H1 (cell line): ENCODE data around the gene SEMA4F. TPM values are rescaled to one million over a fixed set of nuclear protein-coding genes. Genes with fewer than 3 reads are reported as not detected.
A peak's percentile ranks its signal among the peaks of the same experiment; 100 is the strongest.

Experiments
- CTCF ChIA-PET: fragments of 300-600 bp; sonication (Branson Sonifier 250); formaldehyde crosslinking; loops from one replicate; lab custom pipeline; 2021; ENCODE audit not compliant: partially characterized antibody; lab: Charles Lee
- POLR2A ChIA-PET: fragments of 300-600 bp; sonication (Branson Sonifier 250); formaldehyde crosslinking; loops from one replicate; lab custom pipeline; 2021; ENCODE audit warnings: inconsistent platforms; ENCODE audit not compliant: partially characterized antibody; lab: Charles Lee
- DNase-seq, 2 experiments: peaks; one replicate each; pipeline versions ENCODE4 v3.0.0 to v3.0.0-alpha.2; 2010 to 2022; ENCODE audit warnings: low spot score in 2 of 2, low read depth in 1 of 2, mixed read lengths in 1 of 2
- FAIRE-seq: peaks from 2 replicates; lab custom pipeline; 2011; peaks lifted over from hg19 to GRCh38; lab: Jason Lieb, UNC
- H2AFZ ChIP-seq: 2 replicates; pipeline ENCODE4 v1.8.1; 2012; ENCODE audit warnings: low read length, inconsistent platforms
- H2AK5ac ChIP-seq: 2 replicates; pipeline ENCODE4 v1.6.1; 2013; ENCODE audit warnings: low read depth, low read length
- H2BK120ac ChIP-seq: replicated peaks from 2 replicates; pipeline ENCODE3; 2013; ENCODE audit warnings: low read depth, low read length, inconsistent platforms
- H2BK12ac ChIP-seq: 2 replicates; pipeline ENCODE4 v1.6.1; 2013; ENCODE audit warnings: low read depth, low read length
- H2BK15ac ChIP-seq: 2 replicates; pipeline ENCODE4 v1.6.1; 2013; ENCODE audit warnings: low read length
- H2BK20ac ChIP-seq: 2 replicates; pipeline ENCODE4 v1.6.1; 2013; ENCODE audit warnings: low read length
- H2BK5ac ChIP-seq: 2 replicates; pipeline ENCODE4 v1.6.1; 2013; ENCODE audit warnings: low read depth, low read length
- H3K14ac ChIP-seq: 2 replicates; pipeline ENCODE4 v1.6.1; 2013; ENCODE audit warnings: inconsistent platforms; ENCODE audit not compliant: insufficient read length
- H3K18ac ChIP-seq: 2 replicates; pipeline ENCODE4 v1.6.1; 2013; ENCODE audit warnings: low read length; ENCODE audit errors: extremely low read depth
- H3K23ac ChIP-seq: 2 replicates; pipeline ENCODE4 v1.6.1; 2013; ENCODE audit warnings: inconsistent platforms; ENCODE audit not compliant: insufficient read length
- H3K23me2 ChIP-seq: 2 replicates; pipeline ENCODE4 v1.6.1; 2013; ENCODE audit warnings: low read depth, low read length
- H3K27ac ChIP-seq: 2 replicates; pipeline ENCODE4 v1.6.1; 2011; ENCODE audit warnings: low read depth, low read length, inconsistent platforms
- H3K27me3 ChIP-seq, 4 experiments: replicated peaks in 1 of 4; 1 replicate in 1 of 4; 2 replicates in 3 of 4; pipeline versions ENCODE4 v1.6.1 to v1.8.1; 2011 to 2013; ENCODE audit warnings: low read length in 3 of 4, mild to moderate bottlenecking in 3 of 4, inconsistent platforms in 2 of 4, mixed read lengths in 2 of 4, moderate library complexity in 1 of 4; ENCODE audit not compliant: control insufficient read depth in 3 of 4, insufficient read depth in 3 of 4; ENCODE audit errors: extremely low read depth in 1 of 4
- H3K36me3 ChIP-seq, 4 experiments: 2 replicates each; pipeline versions ENCODE4 v1.6.1 to v1.8.1; 2011 to 2013; ENCODE audit warnings: mild to moderate bottlenecking in 4 of 4, low read length in 3 of 4, moderate library complexity in 2 of 4, control low read depth in 1 of 4, inconsistent platforms in 1 of 4; ENCODE audit not compliant: insufficient read depth in 4 of 4, control insufficient read depth in 2 of 4
- H3K4ac ChIP-seq: replicated peaks from 2 replicates; pipeline ENCODE3; 2013; ENCODE audit warnings: low read length, low read depth, mixed read lengths, inconsistent platforms; ENCODE audit not compliant: insufficient read length
- H3K4me1 ChIP-seq, 4 experiments: replicated peaks in 1 of 4; 1 replicate in 1 of 4; 2 replicates in 3 of 4; pipeline versions ENCODE4 v1.6.1 to v1.8.1; 2011 to 2013; ENCODE audit warnings: low read length in 3 of 4, inconsistent platforms in 2 of 4, mixed read lengths in 1 of 4; ENCODE audit not compliant: insufficient read depth in 4 of 4, control insufficient read depth in 3 of 4
- H3K4me2 ChIP-seq, 2 experiments: 2 replicates each; pipeline versions ENCODE4 v1.6.1 to v1.8.1; 2011 to 2013; ENCODE audit warnings: low read depth in 2 of 2, low read length in 2 of 2, control low read depth in 1 of 2, inconsistent platforms in 1 of 2, mild to moderate bottlenecking in 1 of 2; ENCODE audit not compliant: insufficient read depth in 1 of 2
- H3K4me3 ChIP-seq, 4 experiments: fragments of 200-600, 300-600 bp in 1 of 4; sonication (generic), shearing (Covaris generic), sonication (Bioruptor Twin) in 1 of 4; 2 replicates each; pipeline versions ENCODE4 v1.5.1 to v1.8.1; 2011 to 2016; ENCODE audit warnings: low read length in 4 of 4, low read depth in 3 of 4, control low read depth in 2 of 4, inconsistent platforms in 2 of 4, mild to moderate bottlenecking in 2 of 4, mixed read lengths in 1 of 4, moderate library complexity in 1 of 4; ENCODE audit not compliant: insufficient read depth in 2 of 4; ENCODE audit errors: extremely low read depth in 1 of 4
- H3K56ac ChIP-seq: replicated peaks from 2 replicates; pipeline ENCODE3; 2013; ENCODE audit warnings: low read depth, mild to moderate bottlenecking, mixed read lengths, low read length, inconsistent platforms; ENCODE audit not compliant: insufficient read length
- H3K79me1 ChIP-seq: 2 replicates; pipeline ENCODE4 v1.6.1; 2013; ENCODE audit warnings: low read depth, low read length, control low read depth
- H3K79me2 ChIP-seq, 2 experiments: 2 replicates each; pipeline versions ENCODE4 v1.6.1 to v1.8.1; 2012 to 2013; ENCODE audit warnings: low read length in 2 of 2, mild to moderate bottlenecking in 2 of 2, inconsistent platforms in 1 of 2; ENCODE audit not compliant: insufficient read depth in 2 of 2, control insufficient read depth in 1 of 2
- H3K9ac ChIP-seq, 4 experiments: replicated peaks in 1 of 4; 1 replicate in 1 of 4; 2 replicates in 3 of 4; pipeline versions ENCODE4 v1.6.1 to v1.8.1; 2011 to 2013; ENCODE audit warnings: low read depth in 3 of 4, low read length in 3 of 4, control low read depth in 2 of 4, mild to moderate bottlenecking in 2 of 4, moderate library complexity in 2 of 4, inconsistent platforms in 1 of 4; ENCODE audit errors: extremely low read depth in 1 of 4
- H3K9me3 ChIP-seq, 2 experiments: 2 replicates each; pipeline versions ENCODE4 v1.6.1 to v1.8.1; 2012 to 2013; ENCODE audit warnings: mild to moderate bottlenecking in 2 of 2, moderate library complexity in 2 of 2, control low read depth in 1 of 2, inconsistent platforms in 1 of 2, low read depth in 1 of 2, low read length in 1 of 2, mixed read lengths in 1 of 2; ENCODE audit not compliant: insufficient read depth in 2 of 2
- H4K20me1 ChIP-seq, 2 experiments: replicated peaks in 1 of 2; 2 replicates each; pipeline versions ENCODE3 to v1.8.1; 2011 to 2013; ENCODE audit warnings: inconsistent platforms in 2 of 2, low read length in 2 of 2, mild to moderate bottlenecking in 1 of 2; ENCODE audit not compliant: insufficient read depth in 2 of 2, control insufficient read depth in 1 of 2
- H4K5ac ChIP-seq: 2 replicates; pipeline ENCODE4 v1.6.1; 2013; ENCODE audit warnings: low read length, low read depth, mixed read lengths, inconsistent platforms; ENCODE audit not compliant: insufficient read length
- H4K8ac ChIP-seq: 2 replicates; pipeline ENCODE4 v1.8.0; 2013; ENCODE audit warnings: mild to moderate bottlenecking, moderate library complexity, low read length, inconsistent platforms; ENCODE audit not compliant: insufficient read depth; ENCODE audit errors: extremely low read depth
- H4K91ac ChIP-seq: replicated peaks from 2 replicates; pipeline ENCODE3; 2013; ENCODE audit warnings: low read length, mixed read lengths, inconsistent platforms; ENCODE audit not compliant: insufficient read length
- ASH2L ChIP-seq: fragments of 200-600, 300-600 bp; sonication (generic); IDR thresholded peaks from one replicate; pipeline ENCODE4 v1.7.1; 2017; ENCODE audit warnings: low read length
- CTCF ChIP-seq, 3 experiments: IDR thresholded peaks; 1 replicate in 2 of 3; 2 replicates in 1 of 3; pipeline versions ENCODE4 v1.5.1 to v1.6.1; 2011; ENCODE audit warnings: low read length in 3 of 3, mild to moderate bottlenecking in 3 of 3, inconsistent platforms in 2 of 3, low read depth in 1 of 3, moderate library complexity in 1 of 3; ENCODE audit not compliant: insufficient read depth in 1 of 3; ENCODE audit errors: control extremely low read depth in 1 of 3
- FOSL1 ChIP-seq: IDR thresholded peaks from 2 replicates; pipeline ENCODE4 v1.6.1; 2011; ENCODE audit warnings: mild to moderate bottlenecking, low read depth, low read length, moderate library complexity; ENCODE audit not compliant: insufficient read depth
- GTF2F1 ChIP-seq: IDR thresholded peaks from 2 replicates; pipeline ENCODE4 v1.6.1; 2012; ENCODE audit warnings: low read depth, low read length, improper control_type of control experiment, borderline replicate concordance
- HDAC2 ChIP-seq, 2 experiments: fragments of 300-600 bp in 1 of 2; sonication (generic) in 1 of 2; IDR thresholded peaks; 2 replicates each; pipeline ENCODE4 v1.6.1; 2011 to 2012; ENCODE audit warnings: low read depth in 2 of 2, low read length in 2 of 2, mild to moderate bottlenecking in 2 of 2, moderate library complexity in 2 of 2, borderline replicate concordance in 1 of 2, inconsistent platforms in 1 of 2
- PHF8 ChIP-seq: fragments of 200-600 bp; sonication (generic); conservative IDR thresholded peaks from 2 replicates; pipeline ENCODE4 v1.7.1; 2012; ENCODE audit warnings: low read depth, mild to moderate bottlenecking, inconsistent platforms, low read length, moderate library complexity
- POU5F1 ChIP-seq: IDR thresholded peaks from 2 replicates; pipeline ENCODE4 v1.6.1; 2011; ENCODE audit warnings: low read depth, mild to moderate bottlenecking, low read length, moderate library complexity
- RXRA ChIP-seq: IDR thresholded peaks from 2 replicates; pipeline ENCODE4 v1.6.1; 2011; ENCODE audit warnings: low read depth, mild to moderate bottlenecking, low read length, moderate library complexity; ENCODE audit not compliant: insufficient read depth
- TBP ChIP-seq: IDR thresholded peaks from 2 replicates; pipeline ENCODE4 v1.6.1; 2011; ENCODE audit warnings: low read depth, low read length, improper control_type of control experiment
- ZNF274 ChIP-seq: IDR thresholded peaks from 2 replicates; pipeline ENCODE4 v1.7.0; 2012; ENCODE audit warnings: low read length, borderline replicate concordance; ENCODE audit errors: extremely low read depth
- WGBS, 2 experiments: shearing (Covaris generic) in 1 of 2; methylation state at CpG; one replicate each; pipeline versions ENCODE4 v1.1.6 to v1.1.7; 2013 to 2015; ENCODE audit warnings: low lambda C conversion rate in 2 of 2, mixed read lengths in 2 of 2, inconsistent platforms in 1 of 2, low coverage in 1 of 2, missing lambda C conversion rate in 1 of 2; ENCODE audit not compliant: insufficient replicate concordance in 2 of 2, insufficient coverage in 1 of 2, insufficient read length in 1 of 2; ENCODE audit errors: extremely low coverage in 1 of 2, missing lambda C conversion rate in 1 of 2; 5-methylcytosine and 5-hydroxymethylcytosine counted together
- polyA plus RNA-seq, 7 experiments: library from polyadenylated mRNA; depleted of rRNA in 3 of 7; stranded (reverse) in 5 of 7; unstranded in 2 of 7; fragments of >200 nt in 5 of 7; fragments of 200-250 nt in 2 of 7; gene quantifications; 1 replicate in 5 of 7; 2 replicates in 1 of 7; 4 replicates in 1 of 7; pipeline versions ENCODE4 v1.2.1 to v1.2.3, GENCODE V29; 2011 to 2013; ENCODE audit warnings: missing spikeins in 2 of 7, mixed read lengths in 2 of 7
- total RNA-seq: library from RNA; stranded (reverse); fragmentation: NEBNext Ultra II Directional; extraction: Animal tissue kit (Norgen Biotek cat#: 25700); gene quantifications from 2 replicates; pipeline ENCODE4 v1.2.1, GENCODE V29; 2021

The SEMA4F gene
- total and polyA plus RNA-seq, 2 of the 8 experiments (the other 6 are each of a cell fraction or from before 2014, with no cell fraction given) = 3.3 to 3.4 TPM

GRCh38 chr2:74648009-74648443 lies 6.0 kb upstream of the SEMA4F start, which contains the start of gene M1AP:
M1AP (minus strand) TSS chr2:74648330; CDS start chr2:74640275, 8,055 bp downstream.
- WGBS, 2 experiments = 5% methylated on average over 36 of the region's 45 CpGs; no CpG with 5 or more reads in 1 of the 2 experiments
- Histone ChIP-seq H3K18ac (peak within 1 kb of the TSS; percentile 95), H3K4me2 (peak within 1 kb of the TSS; percentile 38 to 89), H3K4me1 (peaks cover 0 to 4% (median 0%) of the 10 kb centered on the region in 4 experiments; a peak in 2 of 7 replicates), H3K36me3 (no peaks in the 10 kb centered on the region), H2AK5ac (no peak within 1 kb of the TSS), H2BK120ac (no peak within 1 kb of the TSS), H3K4me3 (peak within 1 kb of the TSS; percentile 43 to 60 (median 54)), H2BK15ac (no peak within 1 kb of the TSS), H3K79me1 (no peaks in the 10 kb centered on the region), H3K27me3 (peaks cover 0 to 7% (median 1%) of the 10 kb centered on the region in 4 experiments; a peak in 4 of 7 replicates), H3K27ac (no peak within 1 kb of the TSS), H4K8ac (peak within 1 kb of the TSS; percentile 28), H4K91ac (no peak within 1 kb of the TSS), H3K23ac (no peak within 1 kb of the TSS), H2BK12ac (0 out of 2 replicates have a peak within 1 kb of the TSS, but pooled peaks have one; percentile 28), H3K9ac (no peak within 1 kb of the TSS), H2AFZ (peak within 1 kb of the TSS; percentile 22; the same call in 1 of the 2 replicates), H2BK20ac (no peak within 1 kb of the TSS), H3K9me3 (no peaks in the 10 kb centered on the region), H4K5ac (peak within 1 kb of the TSS; percentile 31), H3K23me2 (no peaks in the 10 kb centered on the region; the same call in 1 of the 2 replicates), H3K14ac (no peak within 1 kb of the TSS), H3K79me2 (no peaks in the 10 kb centered on the region), H2BK5ac (peak within 1 kb of the TSS; percentile 78; the same call in 1 of the 2 replicates), H3K56ac (no peak within 1 kb of the TSS), H4K20me1 (no peaks in the 10 kb centered on the region), H3K4ac (no peak within 1 kb of the TSS)
- FAIRE-seq = no peak
- ChIA-PET CTCF (interaction anchor here (0.7 to 2.5 kb wide), 10 partner anchors 8 to 190 kb away, joined by 3 to 8 read pairs (median 3); partner anchors contain the start of gene WBP1), POLR2A (interaction anchor here (1.4 to 1.7 kb wide), 2 partner anchors 17 to 187 kb away, joined by 3 to 4 read pairs; partner anchors contain the start of gene HK2)
- peak; percentile 27 to 86 for DNase-seq
- TF ChIP-seq RXRA (no peak), CTCF (IDR thresholded peaks at IDR 0.05; ENCODE audit: control extremely low read depth in 1 of 3, insufficient read depth in 1 of 3, low read depth in 1 of 3, low read length in 3 of 3) (peak; percentile 62 to 67 (median 65)), PHF8 (peak; percentile 56), TBP (no peak), POU5F1 (no peak), GTF2F1 (no peak), HDAC2 (IDR thresholded peaks at IDR 0.05; ENCODE audit: borderline replicate concordance in 1 of 2, low read depth in 2 of 2, low read length in 2 of 2) (peak in 1 of 2 experiments; percentile 64; a peak in 2 of 4 replicates), FOSL1 (no peak), ASH2L (peak; percentile 84), ZNF274 (no peak)
